AG20443 (cell line): Measurements from ENCODE around the gene TBC1D2B.

Source experiments
- DNase-seq: peaks from one replicate; pipeline ENCODE4 v3.0.0; 2012; ENCODE audit warnings: low spot score, mixed read lengths

TBC1D2B gene

DNA sequence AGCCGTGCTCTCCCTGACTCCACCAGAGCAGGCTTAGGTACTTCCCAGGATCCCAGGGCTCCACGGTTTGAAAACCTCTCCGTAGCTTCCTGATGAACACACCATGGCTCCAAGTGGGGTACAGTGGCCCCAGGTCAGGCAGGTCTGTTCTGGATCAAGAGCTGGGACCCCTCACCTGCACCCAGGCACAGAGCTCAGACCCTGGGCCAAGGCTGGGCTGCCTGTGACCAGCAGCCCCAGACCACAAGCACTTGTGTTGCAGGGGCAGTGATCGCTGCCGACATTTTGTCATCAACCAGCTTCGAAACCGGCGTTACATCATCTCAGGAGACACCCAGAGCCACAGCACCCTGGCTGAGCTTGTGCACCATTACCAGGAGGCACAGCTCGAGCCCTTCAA is 20.2 kb upstream of the TBC1D2B start:
- DNase-seq: no peak

DNA sequence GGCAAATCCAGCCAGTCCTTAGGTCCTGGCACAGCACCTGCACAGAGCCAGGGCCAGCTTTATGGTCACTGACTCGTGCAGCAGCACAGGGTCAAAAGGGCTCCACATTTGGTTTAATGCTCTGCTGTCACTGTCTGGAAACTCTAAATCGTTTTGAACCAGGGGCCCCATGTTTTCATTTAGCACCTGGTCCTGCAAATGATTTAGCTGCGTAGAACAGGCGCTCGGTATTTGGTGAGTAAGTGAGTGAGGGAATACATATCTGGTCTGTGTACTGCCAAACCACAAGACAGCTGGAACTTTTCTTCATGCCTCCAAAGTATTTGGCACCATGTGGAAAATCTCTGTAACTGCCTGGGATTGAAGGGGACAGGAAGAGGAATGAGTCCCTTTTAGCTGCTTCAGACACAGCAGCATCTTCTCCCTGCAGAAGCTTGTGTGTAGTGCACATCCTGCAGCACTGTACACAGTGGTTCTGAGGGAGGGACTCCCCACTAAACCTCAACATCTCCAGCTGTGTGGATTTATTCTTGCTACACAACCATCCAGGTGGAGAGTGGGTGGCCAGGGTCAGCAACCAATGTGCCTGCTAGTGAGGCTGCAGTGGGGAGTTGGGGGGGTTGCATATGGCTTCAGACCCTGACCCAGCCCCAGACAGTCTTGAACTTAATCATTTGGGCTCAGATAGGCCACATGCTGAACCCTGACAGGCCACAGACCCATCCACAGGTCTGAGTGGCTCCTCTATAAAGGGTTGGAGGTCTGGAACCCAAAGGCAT is 15.9 kb upstream of the TBC1D2B start:
- peak; percentile 84 for DNase-seq

GRCh38 chr15:78092261-78093041 is 14.9 kb upstream of the TBC1D2B start, which contains the start of gene SH2D7:
TSS of gene SH2D7 (plus strand) at chr15:78092561. CDS start at chr15:78092585, 24 bp downstream.
- no peak for DNase-seq

DNA sequence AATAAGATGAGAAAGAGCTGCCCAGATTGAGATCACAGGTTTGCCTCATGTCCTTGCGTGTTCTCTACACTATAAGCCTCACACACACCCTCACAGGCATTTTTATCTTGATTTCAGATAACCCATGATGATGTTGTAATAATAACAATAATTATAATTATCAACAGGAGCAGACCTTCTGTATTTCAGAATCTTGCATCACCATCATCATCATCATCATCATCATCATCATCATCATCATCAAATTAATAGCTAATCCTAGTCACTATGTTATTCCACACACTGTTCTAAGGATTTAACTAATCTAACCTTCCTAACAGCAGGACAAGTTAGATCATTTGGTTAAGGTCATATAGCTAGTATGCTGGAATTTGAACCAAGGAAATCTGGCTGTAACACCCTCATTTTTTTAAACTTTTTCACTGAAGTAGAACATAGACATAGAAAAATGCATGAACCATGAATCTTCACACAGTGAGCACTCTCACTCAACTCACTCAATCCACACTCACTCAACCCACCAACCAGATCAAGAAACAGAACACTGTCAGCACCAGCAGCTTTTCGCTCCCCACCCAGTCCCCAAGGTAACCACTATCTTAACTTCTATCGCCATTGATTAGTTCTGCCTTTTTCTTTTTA is 13.0 kb upstream of the TBC1D2B start:
- DNase-seq: no peak

DNA sequence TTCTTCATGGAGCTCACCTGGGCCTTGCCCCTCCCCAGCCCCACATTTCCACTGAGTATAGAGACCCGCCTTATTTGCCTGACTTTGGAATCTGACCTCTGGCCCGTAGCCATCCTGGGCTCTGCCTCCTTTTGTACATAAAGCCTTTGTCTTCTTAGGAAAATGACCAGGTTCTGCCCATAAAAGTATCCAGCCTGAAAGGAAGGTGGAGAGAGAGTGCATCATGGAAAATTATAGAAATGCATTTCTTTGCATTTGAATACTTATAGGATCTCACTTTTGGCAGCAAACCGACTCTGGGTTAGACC is 11.2 kb upstream of the TBC1D2B start:
- no peak for DNase-seq

- DNase-seq: no peak
Observed at GRCh38 chr15:78087951-78088772, 10.7 kb upstream of the TBC1D2B start.

GRCh38 chr15:78085928-78086327 is 8.4 kb upstream of the TBC1D2B start:
- peak; percentile 69 for DNase-seq

- no peak for DNase-seq
Observed at GRCh38 chr15:78084449-78084750, 6.9 kb upstream of the TBC1D2B start.

DNA sequence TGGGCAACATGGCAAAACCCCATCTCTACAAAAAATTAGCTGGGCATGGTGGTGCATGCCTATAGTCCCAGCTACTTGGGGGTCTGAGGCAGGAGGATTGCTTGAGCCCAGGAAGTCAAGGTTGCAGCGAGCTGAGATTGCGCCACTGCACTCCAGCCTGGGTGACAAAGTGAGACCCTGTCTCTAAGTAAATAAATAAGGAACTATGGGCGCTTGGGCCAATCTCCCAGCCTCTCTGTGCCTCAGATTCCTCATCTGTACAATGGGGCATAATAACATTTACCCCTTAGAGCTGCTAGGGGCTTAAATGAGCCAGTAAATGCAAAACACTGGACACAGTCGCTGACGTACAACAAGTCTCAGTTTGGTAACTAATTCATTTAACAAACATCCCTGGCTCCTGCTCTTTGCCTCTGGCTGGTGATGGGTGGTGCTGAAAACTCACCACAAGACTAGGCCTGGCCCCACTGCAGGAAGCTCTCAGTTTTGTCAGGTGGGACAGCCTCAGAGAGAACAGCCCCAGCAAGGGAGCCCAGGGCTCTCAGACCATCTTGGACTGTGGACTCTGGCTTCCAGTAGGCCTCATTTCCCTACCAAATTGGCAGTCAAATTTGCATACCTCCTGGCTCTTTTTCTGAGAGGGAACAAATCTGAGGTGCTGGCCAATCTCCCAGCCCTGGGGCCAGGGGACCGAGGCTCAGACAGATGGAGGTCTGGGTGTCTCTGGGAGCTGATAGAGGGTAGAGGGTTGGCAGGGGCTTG is 6.4 kb upstream of the TBC1D2B start:
- DNase-seq: no peak

- no peak for DNase-seq
Observed at GRCh38 chr15:78083186-78083585, 5.7 kb upstream of the TBC1D2B start.

- DNase-seq: no peak
Observed at GRCh38 chr15:78082743-78083110, 5.2 kb upstream of the TBC1D2B start.

DNA sequence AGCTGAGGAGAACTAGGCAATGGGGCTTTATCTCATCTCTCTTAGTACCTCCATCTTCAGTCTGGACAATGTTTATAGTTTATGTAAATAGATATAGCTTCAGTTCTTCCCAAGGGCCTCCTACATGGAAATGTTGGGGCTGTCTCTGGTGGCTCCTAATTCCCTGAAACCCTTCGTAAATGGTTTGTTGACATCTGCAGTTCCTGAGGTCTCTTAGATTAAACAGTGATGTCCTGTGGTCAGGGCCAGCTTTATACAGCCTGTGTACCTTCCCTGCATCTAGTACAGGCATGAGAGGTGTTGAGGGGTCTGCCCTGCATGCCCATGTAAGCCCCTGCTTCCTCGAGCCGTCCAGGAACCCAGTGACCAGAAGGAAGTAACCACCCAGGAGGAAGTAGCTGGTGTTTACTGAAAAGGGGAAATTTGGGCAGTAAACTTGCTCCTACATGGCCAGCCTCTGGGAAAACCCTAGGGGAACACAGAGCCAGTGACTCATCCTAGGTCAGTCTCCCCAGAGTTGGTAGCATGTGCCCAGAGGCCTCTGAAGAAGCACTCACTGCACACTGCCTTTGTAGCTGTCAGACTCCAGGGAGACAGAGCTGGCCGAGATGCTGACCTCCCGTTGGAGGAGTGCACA is 4.7 kb upstream of the TBC1D2B start:
- no peak for DNase-seq

DNA sequence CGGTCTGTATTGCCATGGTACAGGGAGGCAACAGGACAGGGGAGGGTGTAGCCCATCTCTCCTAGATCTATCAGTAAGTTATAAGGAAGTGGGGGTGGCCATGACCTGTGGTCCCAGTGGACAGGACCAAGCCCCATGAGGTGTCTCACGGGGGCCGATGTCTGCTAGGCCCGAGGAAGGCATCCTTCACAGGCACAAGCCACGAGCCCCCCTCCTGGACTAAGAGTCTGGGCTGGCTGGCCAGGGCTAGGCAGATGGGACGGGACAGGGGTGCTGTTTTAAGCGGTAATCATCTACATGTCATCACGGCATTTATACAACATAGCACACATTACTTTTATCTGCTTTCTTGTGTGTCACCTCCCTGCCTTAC is 2.6 kb upstream of the TBC1D2B start:
- no peak for DNase-seq

DNA sequence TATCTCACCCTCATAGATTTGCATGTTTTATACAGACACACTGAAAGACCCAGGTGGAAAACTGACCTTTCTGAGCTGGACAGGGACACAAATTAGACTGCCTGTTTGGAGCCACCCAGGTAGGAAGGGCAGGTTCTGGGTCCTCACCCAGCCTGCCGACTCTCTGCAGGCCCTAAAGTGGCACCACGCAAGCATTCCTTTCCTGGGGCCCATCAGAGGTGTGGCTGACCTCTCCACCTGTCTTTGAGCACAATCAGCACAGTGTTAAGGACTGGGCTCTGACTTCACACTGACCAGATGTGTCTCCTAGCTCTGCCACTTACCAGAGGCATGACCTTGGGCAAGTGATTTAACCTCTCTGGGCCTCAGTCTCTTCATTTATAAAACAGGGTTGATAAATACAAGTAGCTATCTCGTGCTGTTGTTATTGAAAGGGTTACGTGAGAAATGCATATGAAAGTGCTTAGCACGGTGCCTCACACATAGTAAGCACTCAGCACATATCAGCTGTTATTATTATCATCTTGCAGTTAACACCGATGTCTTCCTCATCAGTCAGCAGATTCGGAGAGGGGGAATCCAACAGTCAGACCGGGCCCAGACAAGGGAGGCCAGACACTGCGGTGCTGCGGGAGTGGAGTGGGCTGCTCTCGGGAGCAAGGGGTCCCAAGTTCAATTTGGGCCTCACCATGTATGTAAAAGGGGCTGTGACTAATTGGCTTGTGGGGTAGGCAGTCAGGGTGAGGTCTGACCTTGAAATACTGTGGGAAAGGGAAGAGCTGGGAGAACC is 2.0 kb upstream of the TBC1D2B start:
- DNase-seq: no peak

GRCh38 chr15:78077871-78078210 is 330 bp upstream of the TBC1D2B start:
- DNase-seq: no peak

- DNase-seq: no peak
Observed at GRCh38 chr15:78076231-78077052, 1.1 kb downstream of the TBC1D2B start.

GRCh38 chr15:78075490-78076230 is 1.9 kb downstream of the TBC1D2B start:
- peak; percentile 70 for DNase-seq

DNA sequence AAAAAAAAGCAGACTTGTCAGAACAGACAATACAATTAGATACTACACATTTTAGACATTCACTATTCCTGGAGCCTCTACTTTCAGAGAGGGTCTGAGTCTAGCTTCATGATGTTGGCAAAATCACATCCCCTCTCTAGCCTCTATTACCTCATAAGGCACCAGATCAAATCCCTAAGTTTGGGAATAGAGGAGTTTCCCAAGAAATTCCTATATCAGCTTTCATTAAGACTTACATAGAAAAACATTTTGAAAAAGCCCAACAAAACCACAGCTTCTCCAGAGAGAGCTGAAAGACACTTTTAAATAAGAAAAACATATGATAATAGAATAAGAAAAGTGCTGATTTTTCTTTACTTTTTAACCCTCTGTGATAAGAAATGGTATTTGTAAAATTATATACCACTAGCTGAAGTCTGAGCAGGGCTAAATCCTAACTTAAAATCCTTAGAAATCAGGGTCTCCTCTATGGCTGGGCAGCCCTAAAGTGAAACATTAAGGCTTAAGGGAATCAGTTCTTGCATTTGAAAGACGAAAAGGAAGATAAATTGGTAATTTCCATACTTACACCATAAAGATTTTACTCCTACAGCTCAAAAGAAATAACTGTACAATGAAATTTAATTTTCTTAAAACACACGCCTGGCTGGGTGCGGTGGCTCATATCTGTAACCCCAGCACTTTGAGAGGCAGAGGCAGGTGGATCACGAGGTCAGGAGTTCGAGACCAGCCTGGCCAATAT is 4.3 kb downstream of the TBC1D2B start:
- no peak for DNase-seq
